K562 (cell line): ENCODE measurements around the gene AGPAT4. TPM values are rescaled to one million over a fixed set of nuclear protein-coding genes. Genes with fewer than 3 reads are reported as not detected.
A peak's percentile ranks its signal among the peaks of the same experiment; 100 is the strongest.

Experiments
- ATAC-seq: fragments of 200-7000 bp; cut with Tn5 transposase; 3 replicates; pipeline ENCODE4 v1.9.1; 2020; ENCODE audit warnings: moderate library complexity
- BruUV-seq: library from RNA; stranded (reverse); fragments of 400-500 nt; replicated peaks from 2 replicates; lab custom pipeline; 2021; lab: Mats Ljungman, UMichigan
- CTCF ChIA-PET: fragments of 300-600 bp; formaldehyde crosslinking; extraction: SDS; loops from one replicate; lab custom pipeline; 2021; ENCODE audit warnings: low intra/inter-chr PET ratio; lab: Yijun Ruan, JAX
- POLR2A ChIA-PET: fragments of 300-600, 350-650 bp; sonication (Branson Sonifier 250); formaldehyde crosslinking; extraction: SDS; loops from one replicate; lab custom pipeline; 2021; ENCODE audit warnings: antibody characterized with exemption, inconsistent platforms; lab: Yijun Ruan, JAX
- DNase-seq, 4 experiments: peaks; one replicate each; pipeline versions ENCODE4 v3.0.0 to v3.0.0-alpha.2; 2011 to 2018; ENCODE audit warnings: low spot score in 3 of 4, mixed read lengths in 3 of 4; ENCODE audit errors: extremely low read depth in 1 of 4
- FAIRE-seq: peaks from 2 replicates; lab custom pipeline; 2011; peaks lifted over from hg19 to GRCh38; lab: Jason Lieb, UNC
- H2AFZ ChIP-seq: 2 replicates; pipeline ENCODE4 v1.6.0; 2011; ENCODE audit warnings: low read depth, low read length, control low read depth, inconsistent platforms
- H3K27ac ChIP-seq: fragments of 200-600 bp; 3 replicates; pipeline ENCODE4 v1.8.0; 2011; ENCODE audit warnings: low read depth, mild to moderate bottlenecking, control low read depth, inconsistent platforms, low read length, moderate library complexity, mixed read lengths; ENCODE audit errors: extremely low read depth
- H3K27me3 ChIP-seq, 2 experiments: fragments of 300-600 bp in 1 of 2; 2 replicates in 1 of 2; 3 replicates in 1 of 2; pipeline versions ENCODE4 v1.6.0 to v1.8.0; 2011; ENCODE audit warnings: inconsistent platforms in 2 of 2, low read length in 2 of 2, mild to moderate bottlenecking in 1 of 2, mixed read lengths in 1 of 2, moderate library complexity in 1 of 2; ENCODE audit not compliant: control insufficient read depth in 2 of 2, insufficient read depth in 2 of 2
- H3K36me3 ChIP-seq: fragments of 300-600 bp; 3 replicates; pipeline ENCODE4 v1.8.0; 2011; ENCODE audit warnings: mild to moderate bottlenecking, low read length, inconsistent platforms; ENCODE audit not compliant: control insufficient read depth, insufficient read depth
- H3K4me1 ChIP-seq, 2 experiments: fragments of 200-600 bp in 1 of 2; replicated peaks in 1 of 2; 2 replicates in 1 of 2; 3 replicates in 1 of 2; pipeline versions ENCODE4 v1.5.1 to v1.8.0; 2011; ENCODE audit warnings: inconsistent platforms in 2 of 2, low read length in 2 of 2, mild to moderate bottlenecking in 1 of 2, mixed read lengths in 1 of 2, moderate library complexity in 1 of 2; ENCODE audit not compliant: control insufficient read depth in 2 of 2, insufficient read depth in 2 of 2
- H3K4me2 ChIP-seq: 2 replicates; pipeline ENCODE4 v1.6.1; 2011; ENCODE audit warnings: low read length, control low read depth, inconsistent platforms, mixed read lengths; ENCODE audit not compliant: insufficient read depth
- H3K4me3 ChIP-seq: fragments of 200-600 bp; sonication (generic), shearing (Covaris generic); 2 replicates; pipeline ENCODE4 v1.5.1; 2016; ENCODE audit warnings: control low read depth, inconsistent platforms
- H3K79me2 ChIP-seq: fragments of 200-600 bp; 3 replicates; pipeline ENCODE4 v1.8.0; 2011; ENCODE audit warnings: low read length, inconsistent platforms; ENCODE audit not compliant: control insufficient read depth, insufficient read depth
- H3K9ac ChIP-seq, 2 experiments: 2 replicates each; pipeline versions ENCODE4 v1.6.0 to v1.6.1; 2011; ENCODE audit warnings: low read depth in 2 of 2, low read length in 2 of 2, control low read depth in 1 of 2, inconsistent platforms in 1 of 2, mild to moderate bottlenecking in 1 of 2, mixed read lengths in 1 of 2; ENCODE audit not compliant: insufficient read depth in 1 of 2
- H3K9me1 ChIP-seq: one replicate; pipeline ENCODE4 v1.6.0; 2011; ENCODE audit warnings: inconsistent platforms, mild to moderate bottlenecking, low read length, moderate library complexity; ENCODE audit not compliant: control insufficient read depth, insufficient read depth
- H3K9me3 ChIP-seq: replicated peaks from 2 replicates; pipeline ENCODE4 v1.5.1; 2011; ENCODE audit warnings: low read depth, low read length, inconsistent platforms; ENCODE audit not compliant: control insufficient read depth, insufficient read depth
- H4K20me1 ChIP-seq: replicated peaks from 2 replicates; pipeline ENCODE4 v1.6.1; 2011; ENCODE audit warnings: low read length, inconsistent platforms, mixed read lengths; ENCODE audit not compliant: control insufficient read depth, insufficient read depth
- BRD4 ChIP-seq: fragments of 200-600 bp; sonication (generic); IDR thresholded peaks from 2 replicates; pipeline ENCODE4 v1.6.1; 2017; ENCODE audit warnings: inconsistent platforms
- PKNOX1 ChIP-seq: fragments of 450-650 bp; IDR thresholded peaks from 2 replicates; pipeline ENCODE4 v1.6.1; 2016
- RREB1 ChIP-seq: fragments of 250-450 bp; sonication (Bioruptor Pico); IDR thresholded peaks from 2 replicates; pipeline ENCODE4 v1.4.0; 2020
- WGBS: fragments of 100-300 bp; shearing (Covaris generic); methylation state at CpG from one replicate; pipeline ENCODE4 v1.1.6; 2016; ENCODE audit warnings: low coverage, mixed read lengths; ENCODE audit not compliant: insufficient coverage; ENCODE audit errors: missing lambda C conversion rate; 5-methylcytosine and 5-hydroxymethylcytosine counted together
- in situ Hi-C: fragments of 300-500 bp; cut with MboI; formaldehyde crosslinking; loops from 4 replicates; pipeline ENCODE4 v1.15.0; 2018; ENCODE audit warnings: inconsistent platforms, mixed read lengths
- intact Hi-C: fragments of 100-400 bp; cut with micrococcal nuclease; formaldehyde crosslinking; loops from 2 replicates; pipeline ENCODE4 v1.14.2; 2022
- polyA plus RNA-seq, 8 experiments: library from polyadenylated mRNA; depleted of rRNA in 4 of 8; stranded (reverse) in 5 of 8; unstranded in 3 of 8; fragments of >200 nt; fragmentation: Nextera tagmentation in 2 of 8; fragmentation: Illumina TruSeq in 1 of 8; extraction: Ambion mirVana in 2 of 8; extraction: Trizol in 1 of 8; gene quantifications; 2 replicates each; pipeline versions ENCODE4 v1.2.1 to v1.2.3, GENCODE V29; 2011 to 2014; ENCODE audit warnings: inconsistent platforms in 1 of 8, missing spikeins in 1 of 8
- total RNA-seq, 7 experiments: library from RNA; depleted of rRNA in 6 of 7; stranded (reverse); fragments of >200 nt in 6 of 7; fragmentation: Illumina TruSeq in 2 of 7; extraction: Trizol in 2 of 7; gene quantifications; 2 replicates each; pipeline versions ENCODE4 v1.2.1 to v1.2.3, GENCODE V29; 2011 to 2021; ENCODE audit warnings: low replicate concordance in 1 of 7

The AGPAT4 gene
- total and polyA plus RNA-seq, 9 of the 15 experiments (the other 6 are each of a cell fraction or from before 2014, with no cell fraction given): 2.2 to 15.0 (median 5.7) TPM

- BruUV-seq: no TSS peak
- intact Hi-C loops: no loop called here
- no peaks in the 10 kb centered on the region for H3K9me3 ChIP-seq
- H4K20me1 ChIP-seq: no peaks in the 10 kb centered on the region
- ATAC-seq: no peak
- FAIRE-seq: no peak
- peaks cover 11 to 29% of the 10 kb centered on the region in 2 experiments; a peak in 3 of 5 replicates for H3K4me1 ChIP-seq
- H3K27me3 ChIP-seq: no peaks in the 10 kb centered on the region
- POLR2A ChIA-PET: interaction anchor here (0.9 to 1.7 kb wide), 5 partner anchors 10 to 150 kb away, joined by 3 to 8 read pairs (median 4); partner anchors contain the start of gene AGPAT4
- in situ Hi-C loops: no loop called here
- H3K79me2 ChIP-seq: peaks cover 7% of the 10 kb centered on the region; the same call in 1 of the 3 replicates
- CTCF ChIA-PET: no interaction called here
- no peak overlapping the region for H3K4me3 ChIP-seq
- peak overlapping the region in 1 of 2 experiments; percentile 27; a peak in 1 of 4 replicates for H3K9ac ChIP-seq
- H3K4me2 ChIP-seq: no peak overlapping the region
- TF ChIP-seq PKNOX1: peak; percentile 39; the same call in 1 of the 2 replicates
- no peak for TF ChIP-seq RREB1
- no peak for TF ChIP-seq BRD4
- no peak overlapping the region for H3K27ac ChIP-seq
- DNase-seq: no peak
- 78% methylated on average over 8 of the region's 8 CpGs for WGBS
- H2AFZ ChIP-seq: no peak overlapping the region
- no peaks in the 10 kb centered on the region for H3K9me1 ChIP-seq
- H3K36me3 ChIP-seq: no peaks in the 10 kb centered on the region
Measured at GRCh38 chr6:161251345-161251744, 22.5 kb downstream of the AGPAT4 start.
